Ovary (tissue), 9 donors: ENCODE results near the gene NFATC3. TPM values are rescaled to one million over a fixed set of nuclear protein-coding genes. Genes with fewer than 3 reads are reported as not detected.

Source experiments
- DNase-seq, 5 donors: peaks; one replicate each; pipeline ENCODE4 v3.0.0-alpha.2; 2019 to 2020
- H3K27ac ChIP-seq, 2 donors: fragments of 200-600 bp; one replicate each; pipeline versions ENCODE4 v1.5.1 to v1.8.0; 2019 to 2022
- H3K27me3 ChIP-seq: fragments of 200-600 bp; one replicate; pipeline ENCODE4 v1.8.0; 2022
- H3K36me3 ChIP-seq: fragments of 200-600 bp; sonication (generic); one replicate; pipeline ENCODE4 v1.5.1; 2019
- H3K4me1 ChIP-seq: one replicate; pipeline ENCODE4 v1.8.1; 2013; ENCODE audit warnings: mild to moderate bottlenecking, moderate library complexity; ENCODE audit not compliant: insufficient read depth
- H3K4me3 ChIP-seq: fragments of 200-600 bp; sonication (generic); one replicate; pipeline ENCODE4 v1.5.1; 2017
- H3K9me3 ChIP-seq, 2 donors: fragments of 200-600 bp in 1 of 2; sonication (generic) in 1 of 2; one replicate each; pipeline versions ENCODE4 v1.5.1 to v1.8.1; 2013 to 2019; ENCODE audit warnings: mild to moderate bottlenecking in 1 of 2, moderate library complexity in 1 of 2
- CTCF ChIP-seq, 3 donors: fragments of 450-650 bp in 2 of 3; fragments of 200-600 bp in 1 of 3; IDR thresholded peaks; one replicate each; pipeline versions ENCODE4 v1.5.1 to v1.8.0; 2016 to 2022; ENCODE audit warnings: antibody characterized with exemption in 3 of 3, mild to moderate bottlenecking in 1 of 3
- EP300 ChIP-seq: sonication (generic); formaldehyde crosslinking; IDR thresholded peaks from one replicate; pipeline ENCODE4 v1.6.1; 2017; ENCODE audit warnings: antibody characterized with exemption
- POLR2A ChIP-seq: fragments of 450-650 bp; IDR thresholded peaks from one replicate; pipeline ENCODE4 v1.6.1; 2017; ENCODE audit warnings: antibody characterized with exemption, mild to moderate bottlenecking, moderate library complexity
- WGBS, 3 donors: extraction: QIAGEN DNeasy Blood & Tissue Kit in 1 of 3; methylation state at CpG; one replicate each; pipeline versions ENCODE4 v1.1.5 to v1.1.7; 2013 to 2017; 5-methylcytosine and 5-hydroxymethylcytosine counted together
- intact Hi-C, 4 donors: fragments of 100-400 bp; cut with DNase I; formaldehyde crosslinking; loops; one replicate each; pipeline versions ENCODE4 v1.11.0 to v1.15.1; 2022 to 2023
- polyA plus RNA-seq, 2 donors: library from polyadenylated mRNA; stranded (reverse); fragments of 200-250 nt in 1 of 2; fragments of 350-450 nt in 1 of 2; fragmentation: Illumina TruSeq in 1 of 2; extraction: RNeasy Lipid Tissue Mini Kit (QIAGEN cat#74804) in 1 of 2; gene quantifications; one replicate each; pipeline ENCODE4 v1.2.3, GENCODE V29; 2013 to 2014
- total RNA-seq, 7 donors: library from RNA; depleted of rRNA in 2 of 7; stranded (reverse); fragments of >200 nt in 2 of 7; fragmentation: NEBNext Ultra II Directional in 3 of 7; extraction: Animal tissue kit (Norgen Biotek cat#: 25700) in 3 of 7; gene quantifications; one replicate each; pipeline versions ENCODE4 v1.1.0 to v1.2.4, GENCODE V29; 2016 to 2023
- donor health status: DM: no; HTN: no; CAD: no; lungs with moderate emphysema.
- donor health status: DM: no; HTN: no; CAD: no.
- donor health status: Bipolar disorder and iron deficiency.
- donor health status: DM: yes; HTN: yes; CAD: no.
- donor health status: DM: no; HTN: no; CAD: no.
- donor health status: DM: yes; HTN: yes; CAD: no.

NFATC3 gene
- total and polyA plus RNA-seq, 9 donors: 12.5 to 77.1 (median 43.6) TPM

- no peak overlapping the region for H3K27ac ChIP-seq
- TF ChIP-seq CTCF (IDR thresholded peaks at IDR 0.05): no peak
- TF ChIP-seq EP300: no peak
- no peak for TF ChIP-seq POLR2A
- DNase-seq: peak in 1 of 5 donors; percentile 32
- H3K27me3 ChIP-seq: no peaks in the 10 kb centered on the region
- H3K4me1 ChIP-seq: peaks cover 5% of the 10 kb centered on the region
- H3K9me3 ChIP-seq: no peaks in the 10 kb centered on the region
- H3K36me3 ChIP-seq: no peaks in the 10 kb centered on the region
- intact Hi-C loops: loop anchor here in 1 of 4 donors (10.0 kb wide), 1 partner anchor 71 kb away; the partner anchor contains the start of gene DPEP2
- 37 to 56% (median 39%) methylated on average over 6 of the region's 6 CpGs for WGBS, 3 donors
- no peak overlapping the region for H3K4me3 ChIP-seq
Observed at GRCh38 chr16:68065716-68066305, 19.4 kb upstream of the NFATC3 start.

GRCh38 chr16:68066763-68067162 is 18.4 kb upstream of the NFATC3 start:
- Histone ChIP-seq H3K4me1 (peaks cover 5% of the 10 kb centered on the region), H3K9me3 (no peaks in the 10 kb centered on the region), H3K27ac (no peak overlapping the region), H3K36me3 (no peaks in the 10 kb centered on the region), H3K27me3 (no peaks in the 10 kb centered on the region), H3K4me3 (no peak overlapping the region)
- 39 to 68% (median 44%) methylated on average over 1 of the region's 1 CpG for WGBS, 3 donors
- no peak for DNase-seq
- TF ChIP-seq CTCF (IDR thresholded peaks at IDR 0.05) (no peak), POLR2A (no peak), EP300 (no peak)
- intact Hi-C loops: loop anchor here in 1 of 4 donors (10.0 kb wide), 1 partner anchor 72 kb away; the partner anchor contains the start of gene DPEP2

- DNase-seq: no peak
- Histone ChIP-seq H3K36me3 (no peaks in the 10 kb centered on the region), H3K4me1 (peaks cover 13% of the 10 kb centered on the region), H3K27ac (no peak overlapping the region), H3K4me3 (no peak overlapping the region), H3K9me3 (no peaks in the 10 kb centered on the region), H3K27me3 (no peaks in the 10 kb centered on the region)
- no peak for TF ChIP-seq CTCF (IDR thresholded peaks at IDR 0.05)
- TF ChIP-seq POLR2A: no peak
- TF ChIP-seq EP300: no peak
- WGBS, 3 donors: 95 to 97% (median 95%) methylated on average over 9 of the region's 9 CpGs
- intact Hi-C loops: loop anchor here in 1 of 4 donors (10.0 kb wide), 1 partner anchor 74 kb away; the partner anchor contains the start of gene DPEP2
Observed at GRCh38 chr16:68068926-68069325, 16.2 kb upstream of the NFATC3 start.

- Histone ChIP-seq H3K27ac (peak overlapping the region in 1 of 2 donors; percentile 6), H3K36me3 (no peaks in the 10 kb centered on the region)
Observed at GRCh38 chr16:68069511-68070248, 15.5 kb upstream of the NFATC3 start.

More at GRCh38 chr16:68069511-68070248, 15.5 kb upstream of the NFATC3 start:
- 67 to 72% (median 69%) methylated on average over 7 of the region's 7 CpGs for WGBS, 3 donors
- peak in 1 of 5 donors; percentile 43 for DNase-seq
- no peaks in the 10 kb centered on the region for H3K27me3 ChIP-seq
- intact Hi-C loops: loop anchor here in 1 of 4 donors (10.0 kb wide), 2 partner anchors 75 to 155 kb away; partner anchors contain the start of gene DPEP2
- TF ChIP-seq CTCF (IDR thresholded peaks at IDR 0.05): no peak
- TF ChIP-seq POLR2A: no peak
- no peak for TF ChIP-seq EP300
- H3K4me1 ChIP-seq: peaks cover 13% of the 10 kb centered on the region
- H3K9me3 ChIP-seq: no peaks in the 10 kb centered on the region
- H3K4me3 ChIP-seq: no peak overlapping the region
